ENCODE data around the gene IL2RA. TPM values are rescaled to one million over a fixed set of nuclear protein-coding genes. Genes with fewer than 3 reads are reported as not detected.

The IL2RA gene
- polyA plus RNA-seq, 1 donor (not counting 4 experiments of a cell fraction or from before 2014, with no cell fraction given): not detected

DNA sequence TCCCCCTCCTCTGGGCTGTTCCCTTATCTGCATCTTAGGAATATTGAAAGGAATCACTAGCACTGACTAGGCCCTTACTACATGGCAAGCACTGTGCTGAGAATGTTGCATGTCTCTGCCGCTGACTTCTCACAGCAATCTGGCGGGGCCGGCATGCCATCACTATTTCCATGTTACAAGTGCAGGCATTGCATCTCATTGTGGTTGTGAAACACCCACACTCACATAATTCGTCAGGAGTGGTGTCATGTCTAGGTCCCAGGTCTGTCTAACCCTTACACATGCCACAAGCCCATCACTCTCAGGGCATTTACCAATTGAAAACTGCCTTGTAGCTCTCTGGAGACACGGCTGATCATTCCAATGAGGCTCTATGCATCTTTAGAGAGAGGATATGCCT lies 8.5 kb upstream of the IL2RA start:
- Histone ChIP-seq H3K9ac (ENCODE audit: control insufficient read depth, extremely low read depth, insufficient read depth, low read length) (no peak overlapping the region), H2AFZ (ENCODE audit: control insufficient read depth, low read length) (no peak overlapping the region), H3K79me2 (ENCODE audit: control insufficient read depth, insufficient read depth, low read length) (no peaks in the 10 kb centered on the region), H3K36me3 (ENCODE audit: control insufficient read depth in 2 of 2, extremely low read depth in 1 of 2, insufficient read depth in 2 of 2, low read length in 2 of 2) (no peaks in the 10 kb centered on the region), H3K4me3 (ENCODE audit: control insufficient read depth in 2 of 3, extremely low read depth in 1 of 3, insufficient read depth in 2 of 3, low read depth in 1 of 3, low read length in 3 of 3) (no peak overlapping the region), H3K4me2 (ENCODE audit: control insufficient read depth, extremely low read depth, insufficient read depth, low read depth, low read length) (no peak overlapping the region), H3K27ac (ENCODE audit: control insufficient read depth, insufficient read depth, low read length) (no peak overlapping the region), H3K9me1 (ENCODE audit: control insufficient read depth, extremely low read depth, insufficient read depth, low read length) (no peaks in the 10 kb centered on the region), H3K9me3 (ENCODE audit: control insufficient read depth, low read depth, low read length) (no peaks in the 10 kb centered on the region), H3K4me1 (ENCODE audit: control insufficient read depth, extremely low read depth, insufficient read depth, low read length) (no peaks in the 10 kb centered on the region), H3K27me3 (ENCODE audit: control insufficient read depth, extremely low read depth, insufficient read depth, low read length) (peaks cover 20% of the 10 kb centered on the region), H4K20me1 (ENCODE audit: control insufficient read depth, extremely low read depth, insufficient read depth, low read length) (no peaks in the 10 kb centered on the region)
- DNase-seq (ENCODE audit: low read depth, low spot score) (no peak), FAIRE-seq (no peak)
- dilution Hi-C loops (cut with MboI; ENCODE audit: extremely low pct_ligation_motif_present, low sequenced_read_pairs): no loop called here
- TF ChIP-seq, protein P1, sequence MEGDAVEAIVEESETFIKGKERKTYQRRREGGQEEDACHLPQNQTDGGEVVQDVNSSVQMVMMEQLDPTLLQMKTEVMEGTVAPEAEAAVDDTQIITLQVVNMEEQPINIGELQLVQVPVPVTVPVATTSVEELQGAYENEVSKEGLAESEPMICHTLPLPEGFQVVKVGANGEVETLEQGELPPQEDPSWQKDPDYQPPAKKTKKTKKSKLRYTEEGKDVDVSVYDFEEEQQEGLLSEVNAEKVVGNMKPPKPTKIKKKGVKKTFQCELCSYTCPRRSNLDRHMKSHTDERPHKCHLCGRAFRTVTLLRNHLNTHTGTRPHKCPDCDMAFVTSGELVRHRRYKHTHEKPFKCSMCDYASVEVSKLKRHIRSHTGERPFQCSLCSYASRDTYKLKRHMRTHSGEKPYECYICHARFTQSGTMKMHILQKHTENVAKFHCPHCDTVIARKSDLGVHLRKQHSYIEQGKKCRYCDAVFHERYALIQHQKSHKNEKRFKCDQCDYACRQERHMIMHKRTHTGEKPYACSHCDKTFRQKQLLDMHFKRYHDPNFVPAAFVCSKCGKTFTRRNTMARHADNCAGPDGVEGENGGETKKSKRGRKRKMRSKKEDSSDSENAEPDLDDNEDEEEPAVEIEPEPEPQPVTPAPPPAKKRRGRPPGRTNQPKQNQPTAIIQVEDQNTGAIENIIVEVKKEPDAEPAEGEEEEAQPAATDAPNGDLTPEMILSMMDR (optimal IDR thresholded peaks at IDR 0.05 in 1 of 3, IDR thresholded peaks at IDR 0.05 in 1 of 3, conservative IDR thresholded peaks at IDR 0.05 in 1 of 3; ENCODE audit: extremely low read depth in 1 of 3, insufficient read depth in 2 of 3, low read length in 3 of 3): no peak
- no peak for TF ChIP-seq EZH2 (IDR thresholded peaks at IDR 0.05; ENCODE audit: low read length)

DNA sequence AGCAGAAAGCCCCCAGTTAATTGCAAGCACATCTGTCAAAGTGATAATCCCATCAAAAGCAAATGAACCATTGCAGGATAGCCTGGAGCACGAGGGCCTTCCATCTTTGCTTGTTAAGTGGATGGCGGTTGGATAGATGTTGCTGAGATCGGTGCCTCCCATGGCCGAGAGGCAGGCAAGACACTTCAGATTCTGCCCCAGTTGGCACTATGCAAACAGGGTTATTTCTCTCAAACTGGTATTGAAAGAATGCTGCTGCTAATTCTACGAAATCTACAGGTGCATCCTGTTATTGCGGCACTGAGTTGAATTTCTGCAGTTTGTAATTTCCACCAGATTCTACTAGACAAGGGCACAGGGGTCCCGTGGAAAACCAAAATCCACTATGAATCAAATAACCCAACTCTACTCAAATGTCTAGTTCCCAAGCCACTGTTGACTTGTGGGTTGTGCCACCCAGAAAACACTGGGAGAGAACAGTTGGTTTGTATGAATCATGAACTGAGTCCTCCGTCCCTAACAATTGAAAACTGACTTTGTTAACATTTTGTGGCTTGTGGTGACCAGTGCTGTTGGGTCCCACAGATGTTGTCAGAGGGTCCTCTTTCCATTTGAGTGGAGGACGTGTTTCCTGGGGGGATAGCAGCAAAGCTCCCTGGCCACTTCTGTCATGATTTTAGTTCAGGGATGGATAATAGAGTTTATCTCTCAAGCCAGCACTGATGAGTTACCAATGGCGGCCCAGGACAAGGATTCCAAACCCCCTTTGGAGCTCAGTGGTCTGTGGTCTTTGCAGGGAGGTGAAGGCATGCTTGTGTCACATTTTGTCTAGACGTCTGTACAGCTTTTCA lies 7.1 kb upstream of the IL2RA start:
- Histone ChIP-seq H3K27me3 (ENCODE audit: control insufficient read depth, extremely low read depth, insufficient read depth, low read length) (peaks cover 9% of the 10 kb centered on the region), H3K4me3 (ENCODE audit: control insufficient read depth in 2 of 3, extremely low read depth in 1 of 3, insufficient read depth in 2 of 3, low read depth in 1 of 3, low read length in 3 of 3) (no peak overlapping the region), H3K27ac (ENCODE audit: control insufficient read depth, insufficient read depth, low read length) (no peak overlapping the region), H3K9me3 (ENCODE audit: control insufficient read depth, low read depth, low read length) (no peaks in the 10 kb centered on the region), H4K20me1 (ENCODE audit: control insufficient read depth, extremely low read depth, insufficient read depth, low read length) (no peaks in the 10 kb centered on the region), H3K9me1 (ENCODE audit: control insufficient read depth, extremely low read depth, insufficient read depth, low read length) (no peaks in the 10 kb centered on the region), H2AFZ (ENCODE audit: control insufficient read depth, low read length) (no peak overlapping the region), H3K36me3 (ENCODE audit: control insufficient read depth in 2 of 2, extremely low read depth in 1 of 2, insufficient read depth in 2 of 2, low read length in 2 of 2) (no peaks in the 10 kb centered on the region), H3K9ac (ENCODE audit: control insufficient read depth, extremely low read depth, insufficient read depth, low read length) (no peak overlapping the region), H3K79me2 (ENCODE audit: control insufficient read depth, insufficient read depth, low read length) (no peaks in the 10 kb centered on the region), H3K4me2 (ENCODE audit: control insufficient read depth, extremely low read depth, insufficient read depth, low read depth, low read length) (no peak overlapping the region), H3K4me1 (ENCODE audit: control insufficient read depth, extremely low read depth, insufficient read depth, low read length) (no peaks in the 10 kb centered on the region)
- TF ChIP-seq, protein P1 (optimal IDR thresholded peaks at IDR 0.05 in 1 of 3, IDR thresholded peaks at IDR 0.05 in 1 of 3, conservative IDR thresholded peaks at IDR 0.05 in 1 of 3; ENCODE audit: extremely low read depth in 1 of 3, insufficient read depth in 2 of 3, low read length in 3 of 3): no peak
- TF ChIP-seq EZH2 (IDR thresholded peaks at IDR 0.05; ENCODE audit: low read length): no peak
- DNase-seq (ENCODE audit: low read depth, low spot score) (no peak), FAIRE-seq (no peak)
- dilution Hi-C loops (cut with MboI; ENCODE audit: extremely low pct_ligation_motif_present, low sequenced_read_pairs): no loop called here
